GM21360 (cell line): Measurements from ENCODE around the gene FMNL2.

Source experiments
- ATAC-seq: cut with Tn5 transposase; IDR thresholded peaks from one replicate; pipeline ENCODE4 v1.9.1; 2021; ENCODE audit warnings: mild to moderate bottlenecking, moderate library complexity; ENCODE audit not compliant: unreplicated experiment

Gene FMNL2

GRCh38 chr2:152421521-152422370 is 86.8 kb downstream of the FMNL2 start:
- no peak for ATAC-seq

- ATAC-seq = no peak
Measured at GRCh38 chr2:152423684-152424083, 88.7 kb downstream of the FMNL2 start.

- ATAC-seq = no peak
Measured at GRCh38 chr2:152425765-152426727, 91.1 kb downstream of the FMNL2 start.

GRCh38 chr2:152426801-152427200 is 91.8 kb downstream of the FMNL2 start:
- no peak for ATAC-seq

GRCh38 chr2:152427902-152428301 is 92.9 kb downstream of the FMNL2 start:
- ATAC-seq = no peak

- no peak for ATAC-seq
Measured at GRCh38 chr2:152428800-152429582, 94.0 kb downstream of the FMNL2 start.

- ATAC-seq = no peak
Measured at GRCh38 chr2:152430876-152431275, 95.9 kb downstream of the FMNL2 start.

GRCh38 chr2:152431370-152432098 is 96.6 kb downstream of the FMNL2 start:
- no peak for ATAC-seq

- ATAC-seq = no peak
Measured at GRCh38 chr2:152432206-152432653, 97.3 kb downstream of the FMNL2 start.

GRCh38 chr2:152432765-152433164 is 97.8 kb downstream of the FMNL2 start:
- ATAC-seq = no peak

- ATAC-seq = no peak
Measured at GRCh38 chr2:152433289-152433688, 98.3 kb downstream of the FMNL2 start.

GRCh38 chr2:152433791-152434190 is 98.8 kb downstream of the FMNL2 start:
- ATAC-seq = no peak

GRCh38 chr2:152434395-152435182 is 99.6 kb downstream of the FMNL2 start:
- ATAC-seq = no peak

- ATAC-seq = no peak
Measured at GRCh38 chr2:152436148-152436547, 101.2 kb downstream of the FMNL2 start.

- ATAC-seq = no peak
Measured at GRCh38 chr2:152437276-152438108, 102.5 kb downstream of the FMNL2 start.

GRCh38 chr2:152440049-152440448 is 105.1 kb downstream of the FMNL2 start:
- no peak for ATAC-seq

- no peak for ATAC-seq
Measured at GRCh38 chr2:152440460-152440859, 105.5 kb downstream of the FMNL2 start.

GRCh38 chr2:152441961-152442360 is 107.0 kb downstream of the FMNL2 start:
- ATAC-seq = peak; percentile 40
